GM19328 (cell line): Measurements from ENCODE around the gene ABLIM1.

Source experiments
- ATAC-seq: cut with Tn5 transposase; IDR thresholded peaks from one replicate; pipeline ENCODE4 v1.9.1; 2021; ENCODE audit warnings: mild to moderate bottlenecking, moderate library complexity; ENCODE audit not compliant: unreplicated experiment

Gene ABLIM1

DNA sequence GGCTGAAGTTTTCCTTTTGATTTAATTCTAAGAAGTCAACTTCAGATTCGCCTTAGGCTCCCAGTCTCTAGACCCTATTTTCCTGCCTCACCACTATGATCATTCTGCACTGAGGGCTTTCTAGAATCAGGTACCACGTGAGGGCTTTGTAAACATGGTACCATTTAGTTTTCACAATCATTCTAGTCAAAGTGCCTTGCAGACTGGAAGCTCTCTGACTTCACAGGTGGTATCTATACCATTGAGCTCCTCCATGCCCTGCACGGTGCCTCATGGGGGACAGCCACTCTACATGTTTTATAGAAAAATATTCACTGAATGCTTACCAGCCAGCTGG, 106.5 kb downstream of the ABLIM1 start:
- no peak for ATAC-seq

DNA sequence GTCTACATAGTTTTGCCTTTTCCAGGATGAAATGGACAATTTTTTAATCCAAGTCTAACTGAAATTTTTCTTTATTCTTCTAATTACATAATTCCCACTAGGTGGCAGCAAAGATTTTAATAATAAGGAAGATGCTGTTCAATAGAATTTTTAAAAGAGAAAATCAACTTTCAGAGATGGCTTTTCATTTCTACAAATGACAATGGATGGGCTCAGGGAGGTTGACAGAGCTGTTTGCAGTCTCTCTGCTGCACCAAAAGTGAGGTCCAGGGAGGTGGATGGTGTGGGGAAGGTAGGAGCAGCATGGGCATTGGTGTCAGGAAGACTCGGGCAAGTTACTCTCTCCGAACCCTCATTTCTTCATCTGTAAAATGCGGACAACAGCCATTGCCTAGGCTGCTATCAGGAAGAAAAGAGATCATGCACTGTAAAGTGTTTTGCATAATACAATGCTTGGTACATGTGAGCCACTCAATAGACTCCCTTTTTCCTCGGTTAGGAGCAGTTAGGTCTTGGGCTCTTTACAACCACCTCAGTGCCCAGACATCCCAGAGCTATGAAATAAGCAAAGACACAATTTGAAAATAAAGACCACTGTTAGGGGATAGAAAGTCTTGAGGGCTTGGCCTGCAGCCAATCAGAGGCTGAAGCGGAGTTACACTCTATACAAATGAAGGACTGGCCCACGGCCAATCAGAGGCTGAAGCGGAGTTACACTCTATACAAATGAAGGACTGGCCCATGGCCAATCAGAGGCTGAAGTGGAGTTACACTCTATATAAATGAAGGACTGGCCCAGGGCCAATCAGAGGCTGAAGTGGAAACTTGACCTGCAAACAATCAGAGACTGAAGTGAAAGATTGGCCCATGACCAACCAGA, 107.1 kb downstream of the ABLIM1 start:
- ATAC-seq: no peak

DNA sequence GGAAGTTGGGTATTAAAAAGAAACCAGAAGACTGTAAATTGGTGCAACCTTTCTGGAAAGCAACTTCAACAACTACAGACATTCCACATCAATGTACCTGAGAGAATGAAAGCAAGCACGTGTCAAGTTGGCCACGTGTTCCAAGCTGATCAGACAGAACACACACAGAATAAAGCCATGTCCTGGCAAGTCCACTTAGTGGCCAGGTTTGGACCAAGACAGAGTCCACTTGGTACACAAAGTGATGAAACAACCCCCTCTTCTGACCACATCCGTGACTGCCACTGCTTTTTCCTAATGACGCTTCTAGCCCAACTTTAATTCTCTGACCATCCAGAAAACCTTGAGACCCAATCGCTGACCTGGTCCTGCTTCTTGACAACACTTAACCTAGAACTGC, 109.4 kb downstream of the ABLIM1 start:
- ATAC-seq: no peak

DNA sequence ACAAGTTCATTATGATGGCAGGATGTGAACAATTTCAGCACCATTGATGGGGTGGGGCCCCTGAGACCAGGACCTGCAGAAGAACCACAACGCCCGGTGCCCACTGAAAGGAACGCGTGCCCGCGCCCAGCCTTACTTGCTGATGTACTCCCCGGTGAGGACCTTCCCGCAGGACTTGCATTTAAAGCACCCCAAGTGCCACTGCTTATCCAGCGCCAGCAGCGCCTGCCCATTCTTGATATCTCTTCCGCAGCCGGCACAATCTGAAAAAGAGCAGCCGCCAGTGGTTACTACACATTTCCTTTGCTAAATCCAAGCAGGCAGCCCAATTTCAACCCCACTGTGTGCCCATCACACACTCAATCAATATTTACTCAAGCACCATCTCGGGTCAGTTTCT, 110.6 kb downstream of the ABLIM1 start:
- no peak for ATAC-seq

DNA sequence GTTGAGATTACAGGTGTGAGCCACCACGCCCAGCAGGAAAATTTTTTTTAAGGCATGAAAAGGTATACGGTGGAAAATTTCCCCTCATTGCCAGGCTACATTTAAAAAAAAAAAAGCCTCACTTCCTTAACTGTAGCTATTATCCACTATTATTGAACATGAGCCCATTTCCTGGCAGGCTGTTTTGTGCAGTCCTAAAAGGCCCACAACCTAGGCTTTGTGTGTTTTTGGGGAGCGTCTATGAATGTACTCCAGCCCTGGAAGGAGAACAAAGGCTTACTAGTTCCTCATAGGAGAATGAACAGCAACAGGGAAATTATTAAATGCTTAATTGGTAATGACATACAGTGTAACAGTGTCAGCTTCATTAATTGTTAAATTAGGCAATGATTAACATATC, 111.0 kb downstream of the ABLIM1 start:
- ATAC-seq: no peak

DNA sequence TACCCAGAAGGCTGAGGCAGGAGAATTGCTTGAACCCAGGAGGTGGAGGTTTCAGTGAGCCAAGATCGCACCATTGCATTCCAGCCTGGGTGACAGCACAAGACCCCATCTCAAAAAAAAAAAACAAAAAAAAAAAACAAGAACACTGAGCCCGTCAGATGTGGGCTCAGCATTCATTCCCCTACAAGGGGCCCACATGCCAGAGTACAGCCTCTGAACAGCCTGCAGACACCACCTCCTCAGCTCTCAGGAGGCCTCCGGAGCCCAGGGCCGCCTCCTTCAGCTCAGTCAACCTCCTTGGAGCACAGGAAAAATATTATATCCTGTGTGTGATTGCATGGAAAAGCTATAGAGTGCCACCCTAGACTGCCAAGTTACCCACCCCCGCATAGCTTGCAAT, 112.3 kb downstream of the ABLIM1 start:
- no peak for ATAC-seq

DNA sequence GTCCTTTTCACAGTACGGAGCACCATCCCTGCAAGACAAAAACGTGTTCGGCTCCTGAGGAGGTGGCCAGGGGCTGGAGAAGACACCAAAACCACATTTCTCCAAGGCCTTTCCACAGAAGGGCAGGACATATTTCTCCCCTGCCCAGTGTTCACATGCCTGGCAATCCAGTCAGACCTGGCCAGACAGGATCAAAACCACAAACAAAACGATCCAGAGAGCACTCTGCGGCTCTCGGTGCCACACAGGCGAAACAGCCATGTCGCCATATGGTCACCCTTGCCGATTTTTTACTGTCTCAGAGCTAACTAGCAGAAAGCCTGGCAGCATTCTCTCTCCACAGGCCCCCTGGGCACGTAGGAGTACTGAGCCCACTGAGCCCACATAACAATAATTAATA, 113.0 kb downstream of the ABLIM1 start:
- ATAC-seq: no peak

DNA sequence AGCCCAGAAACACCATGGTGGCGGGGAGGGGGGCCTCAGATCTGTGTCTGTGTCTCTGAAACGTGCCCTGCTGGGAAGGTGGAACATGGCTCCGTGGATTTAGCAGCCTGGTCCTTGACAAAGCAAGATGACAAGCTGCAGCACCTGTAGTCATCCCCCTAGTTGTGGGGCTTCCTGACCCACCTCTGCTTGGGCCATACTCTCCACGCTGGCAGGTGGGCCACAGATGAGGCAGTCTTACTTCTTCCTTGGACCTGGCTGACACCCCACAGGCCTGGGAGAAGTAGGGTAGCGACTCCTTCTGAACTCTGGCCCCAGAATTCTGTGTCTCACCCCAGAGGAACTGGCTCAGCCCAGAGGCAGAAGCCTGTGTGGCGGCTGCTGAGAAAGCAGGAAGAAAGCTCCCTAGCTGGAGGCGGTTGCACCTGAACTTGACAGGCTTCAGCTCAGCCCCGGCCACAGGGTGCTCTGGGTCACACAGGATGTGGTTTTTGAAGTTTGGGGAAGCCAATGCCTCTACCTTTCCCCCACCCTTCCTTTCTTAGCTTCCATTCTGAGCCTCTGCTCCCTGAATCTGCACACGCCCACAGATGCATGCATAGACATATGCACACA, 113.9 kb downstream of the ABLIM1 start:
- peak; percentile 99 for ATAC-seq

DNA sequence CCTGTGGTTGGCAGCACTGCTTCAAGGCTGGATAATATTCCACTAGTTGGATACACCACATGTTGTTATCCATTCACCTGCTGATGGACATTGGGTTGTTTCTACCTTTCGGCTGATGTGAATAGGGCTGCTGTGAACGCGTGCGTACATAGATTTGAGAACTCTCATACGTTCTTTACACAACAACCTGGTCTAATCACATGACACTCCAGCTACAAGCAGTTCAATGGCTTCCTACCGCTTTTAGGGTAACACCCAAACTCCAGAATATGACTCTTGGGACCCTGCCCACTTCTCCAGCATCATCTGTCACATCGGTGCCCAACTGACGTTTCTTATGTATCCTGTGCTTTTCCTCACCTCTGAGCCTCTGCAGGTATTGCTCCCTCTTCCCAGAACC, 114.6 kb downstream of the ABLIM1 start:
- no peak for ATAC-seq

DNA sequence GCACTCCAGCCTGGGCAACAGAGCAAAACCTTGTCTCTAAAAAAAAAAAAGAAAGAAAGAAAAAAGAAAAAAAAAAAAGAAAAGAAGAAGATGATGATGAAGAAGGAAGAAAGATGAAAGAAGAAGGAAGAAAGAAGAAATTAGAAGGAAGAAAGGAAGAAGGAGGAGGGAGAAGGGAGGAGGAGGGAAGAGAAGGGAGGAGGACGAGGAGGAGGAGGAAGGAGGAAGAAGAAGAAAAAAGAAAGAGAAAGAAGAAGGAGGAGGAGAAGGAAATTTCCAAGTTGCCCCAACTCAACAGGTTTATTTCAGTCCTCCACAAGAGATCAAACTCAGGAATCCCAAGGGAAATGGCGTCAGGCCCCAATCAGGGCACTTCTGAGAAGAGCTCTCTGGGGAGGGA, 115.7 kb downstream of the ABLIM1 start:
- ATAC-seq: no peak

DNA sequence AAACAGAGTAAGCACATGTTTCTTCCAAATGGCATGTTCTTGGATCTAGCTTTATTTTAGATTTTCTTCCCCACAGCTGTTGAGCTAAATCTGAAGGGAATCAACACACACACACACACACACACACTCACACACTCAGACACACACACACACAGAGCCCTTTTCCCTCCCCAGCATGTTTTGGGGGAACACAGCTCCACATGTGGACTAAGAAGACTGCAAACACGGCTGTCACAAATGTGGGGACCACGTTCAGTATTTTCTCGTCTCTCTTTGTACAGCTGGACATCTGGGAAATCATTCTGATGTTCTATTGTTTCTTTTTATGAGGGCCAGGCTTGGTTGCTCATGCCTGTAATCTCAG, 116.3 kb downstream of the ABLIM1 start:
- ATAC-seq: no peak

DNA sequence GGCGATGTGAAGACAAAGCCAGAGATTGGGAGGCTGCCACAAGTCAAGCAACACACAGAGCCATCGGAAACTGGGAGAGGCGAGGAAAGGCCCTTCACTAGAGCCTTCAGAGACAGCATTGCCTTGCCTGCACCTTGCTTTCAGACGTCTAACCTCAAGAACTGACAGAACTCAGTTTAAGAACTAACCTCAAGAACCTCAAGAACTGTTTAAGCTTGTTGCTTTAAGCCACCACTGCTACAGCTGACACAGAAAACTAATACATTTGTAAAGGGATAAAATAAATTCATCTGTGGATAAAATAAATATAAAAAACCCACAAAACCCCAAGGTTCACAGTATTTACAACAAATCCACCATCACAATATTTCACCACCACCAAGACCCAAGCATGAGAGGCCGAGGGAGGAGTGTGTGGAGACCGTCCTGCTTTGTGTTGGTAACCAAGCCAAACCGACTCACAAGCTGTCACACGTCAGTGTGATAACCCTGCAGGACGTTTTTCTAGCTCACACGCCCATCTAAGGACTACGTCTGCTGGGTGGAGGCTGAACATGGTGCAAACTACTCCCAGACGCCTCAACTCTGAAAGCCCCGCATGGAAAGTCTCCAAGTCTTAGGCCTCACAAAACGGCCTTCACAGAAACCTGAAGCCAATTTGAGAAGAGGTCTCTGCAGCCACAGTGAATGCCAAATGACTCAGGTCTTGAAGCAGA, 116.8 kb downstream of the ABLIM1 start:
- no peak for ATAC-seq

DNA sequence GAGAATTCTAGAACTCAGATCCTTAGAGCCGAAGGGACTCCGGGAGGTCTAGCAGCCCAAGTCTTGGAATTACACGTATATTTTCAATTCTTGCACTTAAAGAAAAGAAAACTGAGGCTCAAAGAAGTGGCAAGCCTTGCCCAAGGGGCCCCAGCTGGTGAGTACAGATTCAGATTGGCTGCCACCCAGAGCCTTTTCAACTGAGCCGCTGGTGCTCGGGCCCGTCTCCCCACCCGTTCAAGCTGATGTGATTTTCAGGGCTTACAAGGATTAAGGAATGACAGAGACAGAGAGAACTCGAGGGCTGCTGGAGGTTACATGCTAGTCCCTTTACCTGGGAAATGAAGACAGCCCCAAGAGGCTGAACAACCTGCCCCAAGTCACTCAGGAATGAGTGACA, 117.8 kb downstream of the ABLIM1 start:
- no peak for ATAC-seq

DNA sequence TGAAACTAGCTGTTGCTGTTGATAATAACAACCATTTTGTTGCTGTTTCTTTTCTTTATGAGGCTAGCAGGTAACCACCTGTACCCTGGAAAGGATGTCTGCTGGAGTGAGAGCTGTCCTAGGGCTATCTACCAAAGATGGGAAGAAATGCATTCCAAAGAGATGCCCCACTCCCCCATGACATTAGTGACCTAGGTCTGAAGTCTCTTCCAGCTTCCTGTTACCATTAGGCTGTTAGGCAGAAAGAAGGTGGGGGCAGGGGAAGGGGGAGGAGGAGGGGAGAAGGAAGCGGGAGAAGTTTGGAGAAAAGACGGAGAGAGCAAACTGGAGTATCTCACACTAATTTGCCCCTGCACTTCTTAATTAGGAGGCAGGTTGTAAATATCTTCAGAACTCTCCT, 118.5 kb downstream of the ABLIM1 start:
- no peak for ATAC-seq

DNA sequence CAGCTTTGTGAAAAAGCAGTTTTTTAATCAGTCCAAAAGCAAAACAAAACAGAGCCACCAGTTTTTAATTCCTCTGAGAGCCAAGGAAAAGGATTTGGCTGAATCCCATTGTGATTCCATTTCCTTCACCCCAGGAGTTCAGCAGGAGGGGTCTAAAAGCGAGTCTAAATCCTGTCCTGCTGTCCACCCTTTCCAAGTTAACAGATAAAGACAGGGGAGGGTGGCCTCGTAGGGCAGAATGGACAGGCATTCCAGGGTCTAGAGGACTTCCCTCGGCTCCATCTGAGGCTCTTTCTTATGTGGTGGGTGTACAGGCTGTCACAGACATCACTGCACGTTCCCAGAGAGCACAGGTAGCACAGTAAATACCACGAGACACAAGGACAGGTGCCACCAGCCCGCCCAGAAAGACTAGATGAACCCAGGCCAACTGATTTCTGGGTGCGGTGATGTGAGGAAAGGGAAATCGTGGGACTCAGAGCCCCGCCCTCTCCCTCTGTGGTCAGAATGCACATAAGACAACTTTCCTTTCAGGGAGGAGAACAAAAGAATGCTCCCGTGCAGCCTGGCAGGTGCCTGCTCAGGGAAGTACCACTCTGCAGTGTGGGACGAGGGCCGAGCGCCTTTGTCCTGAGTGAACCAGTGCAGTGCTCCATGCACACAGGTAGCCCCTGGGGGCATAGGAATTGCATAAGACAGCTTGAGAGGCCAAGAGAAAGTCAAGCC, 119.7 kb downstream of the ABLIM1 start:
- ATAC-seq: no peak

DNA sequence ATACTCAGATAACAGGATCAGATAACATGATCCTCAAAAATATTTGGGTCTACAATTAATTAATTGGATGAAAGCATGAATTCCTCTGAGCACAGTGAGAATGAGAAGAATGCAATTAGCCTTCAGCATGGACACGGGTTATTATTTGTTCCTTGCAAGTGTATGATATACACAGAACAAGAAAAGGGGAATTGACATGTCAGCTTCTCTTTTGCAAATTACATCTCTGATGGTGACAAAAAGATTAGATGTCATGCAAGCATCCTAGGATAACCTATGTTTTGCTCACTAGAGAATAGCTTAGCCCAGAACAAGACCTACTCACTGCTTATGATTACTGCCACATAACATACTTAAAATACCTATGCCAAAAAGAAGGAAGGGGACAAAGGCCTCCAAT, 120.3 kb downstream of the ABLIM1 start:
- ATAC-seq: no peak

DNA sequence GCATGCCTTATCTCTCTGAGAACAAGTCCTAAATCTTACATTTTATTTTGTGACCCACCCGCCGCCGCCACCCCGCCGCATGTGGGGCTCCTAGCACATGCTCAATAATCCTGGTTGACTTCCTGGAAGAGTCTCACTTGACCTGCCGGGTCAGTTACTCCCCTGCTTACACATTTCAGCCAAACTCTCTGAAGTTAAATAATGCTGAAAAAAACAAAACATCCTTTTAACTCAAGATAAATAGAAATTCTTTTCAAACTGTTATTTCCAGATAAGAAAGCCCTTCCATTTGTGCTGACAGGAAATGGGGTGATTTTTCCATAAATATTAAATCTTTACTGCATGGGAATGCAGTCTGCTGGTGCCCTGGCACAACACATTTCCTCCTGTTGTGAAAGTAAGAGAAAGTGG, 123.5 kb downstream of the ABLIM1 start:
- no peak for ATAC-seq

DNA sequence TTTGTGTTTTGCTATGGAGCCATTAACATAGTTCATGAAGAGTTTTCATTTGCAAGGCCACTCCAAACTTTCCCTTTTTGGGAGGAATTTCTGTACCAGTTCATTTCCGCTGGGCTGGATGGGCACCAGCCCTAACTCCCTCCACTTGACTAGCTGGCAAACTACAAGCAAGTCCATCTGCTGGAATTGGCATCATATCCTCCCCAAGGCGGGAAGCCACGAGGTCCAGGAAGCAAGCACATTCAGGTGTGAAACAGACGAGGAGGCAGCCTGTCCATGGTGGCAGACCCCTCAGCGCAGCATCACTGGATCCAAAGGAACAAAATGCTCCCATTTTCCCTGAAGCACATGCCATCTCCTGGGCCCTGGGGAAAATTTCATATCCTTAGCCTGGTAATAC, 125.8 kb downstream of the ABLIM1 start:
- no peak for ATAC-seq

DNA sequence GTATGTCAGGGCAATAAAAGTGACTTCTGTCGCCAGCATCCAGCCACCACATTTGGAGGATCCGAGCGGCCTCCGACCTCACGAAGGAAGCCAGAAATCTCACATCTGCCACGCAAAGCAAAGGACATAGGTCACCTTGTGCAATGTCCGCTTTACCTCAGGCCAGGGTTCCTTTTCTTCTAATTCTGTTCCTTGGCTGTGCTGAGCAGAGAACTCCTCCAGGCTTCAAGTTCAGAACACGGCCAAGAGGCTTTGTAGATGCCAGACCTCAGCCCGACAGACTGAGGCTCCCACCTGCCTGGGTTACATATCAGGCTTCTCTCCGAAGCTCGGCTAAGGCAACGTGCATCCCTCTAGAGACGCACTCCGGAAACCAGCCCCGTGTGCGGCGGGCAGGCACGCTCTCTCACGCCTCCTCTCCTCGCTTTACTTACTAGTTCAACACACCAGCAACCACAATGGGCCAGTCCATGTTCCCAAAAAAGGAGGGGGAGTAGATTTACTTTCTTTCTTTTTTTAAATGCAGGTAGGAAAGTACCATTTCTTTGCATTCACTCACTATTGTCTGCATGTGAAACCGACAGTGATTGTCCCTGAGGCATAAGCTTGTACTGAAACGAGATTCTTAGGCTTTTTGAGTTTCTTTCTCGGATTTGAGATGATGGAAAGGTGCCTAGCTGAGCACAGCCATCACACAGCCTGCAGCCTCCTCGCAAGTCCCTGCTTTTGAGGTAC, 131.4 kb downstream of the ABLIM1 start:
- peak; percentile 96 for ATAC-seq

DNA sequence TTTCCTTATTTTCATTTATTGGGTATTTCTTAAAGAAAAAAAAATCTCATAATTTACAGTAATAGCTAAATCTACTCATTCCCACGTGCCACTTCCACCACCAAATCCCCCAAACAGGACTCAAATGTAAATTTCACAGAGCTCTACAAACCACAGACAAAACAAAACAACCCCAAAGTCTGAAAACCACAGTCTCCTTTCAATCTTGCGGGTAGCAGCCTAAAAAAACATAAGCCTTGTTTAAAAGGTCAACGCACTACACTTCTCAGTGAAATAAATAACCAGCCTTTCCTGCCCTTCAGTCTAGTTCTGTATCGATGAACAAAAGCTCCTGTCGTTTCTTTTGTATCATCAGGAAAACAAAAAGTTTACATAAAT, 132.0 kb downstream of the ABLIM1 start:
- peak; percentile 32 for ATAC-seq
